Measurements from ENCODE around the gene ANKMY1. TPM values are rescaled to one million over a fixed set of nuclear protein-coding genes. Genes with fewer than 3 reads are reported as not detected.

The ANKMY1 gene
- total RNA-seq, 1 donor from 2014 or later = 28.5 TPM

DNA sequence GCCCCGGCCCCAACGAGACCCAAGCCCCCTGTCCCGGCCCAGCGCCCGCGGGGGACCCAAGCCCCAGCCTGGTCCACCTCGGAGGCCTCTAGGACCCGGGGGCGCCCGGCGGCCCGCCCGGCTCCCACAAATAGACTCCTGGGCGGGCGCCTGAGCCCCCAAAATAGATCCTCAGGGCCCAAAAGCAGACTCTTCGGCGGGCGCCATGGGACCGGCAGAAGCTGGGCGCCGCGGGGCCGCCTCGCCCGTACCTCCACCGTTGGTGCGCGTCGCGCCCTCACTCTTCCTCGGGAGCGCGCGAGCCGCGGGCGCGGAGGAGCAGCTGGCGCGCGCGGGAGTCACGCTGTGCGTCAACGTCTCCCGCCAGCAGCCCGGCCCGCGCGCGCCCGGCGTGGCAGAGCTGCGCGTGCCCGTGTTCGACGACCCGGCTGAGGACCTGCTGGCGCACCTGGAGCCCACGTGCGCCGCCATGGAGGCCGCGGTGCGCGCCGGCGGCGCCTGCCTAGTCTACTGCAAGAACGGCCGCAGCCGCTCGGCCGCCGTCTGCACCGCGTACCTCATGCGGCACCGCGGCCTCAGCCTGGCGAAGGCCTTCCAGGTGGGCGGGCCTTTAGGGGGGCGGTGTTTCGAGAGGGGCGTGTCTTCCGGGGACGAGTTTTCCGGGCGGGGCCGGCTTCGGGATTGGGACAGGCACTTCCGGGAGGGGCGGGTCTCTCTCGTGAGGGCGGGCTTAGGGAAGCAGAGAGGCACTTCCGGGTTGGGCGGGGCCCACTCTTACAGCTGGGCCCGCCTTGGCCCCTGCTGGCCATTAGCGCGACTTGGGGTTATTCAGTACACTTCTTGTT is 2.9 kb upstream of the ANKMY1 start:
- peak; percentile 100 for DNase-seq (ENCODE audit: extremely low spot score, unreplicated experiment)
- H3K9me3 Mint-ChIP-seq (ENCODE audit: unreplicated experiment) = no peaks in the 10 kb centered on the region
- H3K27ac Mint-ChIP-seq (ENCODE audit: unreplicated experiment) = peak overlapping the region; percentile 89
- H3K27me3 Mint-ChIP-seq (ENCODE audit: unreplicated experiment) = no peaks in the 10 kb centered on the region
- H3K4me3 Mint-ChIP-seq (ENCODE audit: unreplicated experiment) = peak overlapping the region; percentile 74
- peaks cover 38% of the 10 kb centered on the region for H3K4me1 Mint-ChIP-seq (ENCODE audit: unreplicated experiment)
- H3K36me3 Mint-ChIP-seq (ENCODE audit: unreplicated experiment) = no peaks in the 10 kb centered on the region
- TF ChIP-seq CTCF (IDR thresholded peaks at IDR 0.05) = peak; percentile 39

DNA sequence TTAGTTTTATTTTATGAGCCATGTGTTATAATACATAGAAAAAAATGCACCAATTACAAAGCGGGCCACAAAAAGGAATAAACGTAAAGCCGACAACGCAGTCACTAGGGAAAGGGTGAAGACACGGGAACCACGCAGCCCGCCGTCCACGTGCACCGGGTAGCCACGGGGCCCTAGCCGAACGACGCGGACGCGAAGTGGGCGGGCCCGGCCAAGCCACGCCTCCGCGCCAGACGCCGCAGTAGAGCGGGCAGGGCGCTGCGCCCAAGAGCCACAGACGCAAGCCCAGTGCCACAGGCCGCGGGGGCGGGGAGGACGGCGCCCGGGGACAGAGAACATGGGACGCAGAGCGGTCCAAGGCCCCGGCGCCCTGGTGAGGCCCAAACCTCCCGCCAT is 2.3 kb upstream of the ANKMY1 start, which contains the start of gene DUSP28:
Gene DUSP28 (plus strand): TSS at position 274 of the 396 bp plus-strand sequence. CDS start 328 bp downstream, outside the sequence.
- peak; percentile 96 for DNase-seq (ENCODE audit: extremely low spot score, unreplicated experiment)
- H3K4me3 Mint-ChIP-seq (ENCODE audit: unreplicated experiment) = peak within 1 kb of the TSS; percentile 74
- no peaks in the 10 kb centered on the region for H3K9me3 Mint-ChIP-seq (ENCODE audit: unreplicated experiment)
- peak within 1 kb of the TSS; percentile 89 for H3K27ac Mint-ChIP-seq (ENCODE audit: unreplicated experiment)
- H3K27me3 Mint-ChIP-seq (ENCODE audit: unreplicated experiment) = no peaks in the 10 kb centered on the region
- peaks cover 36% of the 10 kb centered on the region for H3K4me1 Mint-ChIP-seq (ENCODE audit: unreplicated experiment)
- no peak for TF ChIP-seq CTCF (IDR thresholded peaks at IDR 0.05)
- H3K36me3 Mint-ChIP-seq (ENCODE audit: unreplicated experiment) = no peaks in the 10 kb centered on the region

DNA sequence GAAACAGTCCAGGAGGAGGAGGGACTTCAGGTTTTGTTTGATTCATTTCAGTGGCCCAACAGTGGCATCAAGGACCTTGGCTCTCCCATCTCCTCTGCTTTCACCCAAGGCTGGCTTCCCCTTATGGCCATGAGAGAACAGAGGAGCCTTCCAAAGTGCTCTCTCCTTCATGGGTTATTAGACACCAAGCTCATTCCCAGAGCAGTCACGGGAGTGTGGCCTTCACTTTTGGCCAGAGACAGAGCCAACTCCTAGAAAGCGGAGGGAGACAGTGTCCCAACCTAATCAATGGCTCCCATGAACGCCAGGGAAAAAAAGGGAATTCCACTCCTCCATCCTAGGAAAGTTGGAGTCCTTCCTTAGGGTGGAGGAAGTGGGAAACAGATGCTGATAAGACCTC is 1.5 kb upstream of the ANKMY1 start:
- no peaks in the 10 kb centered on the region for H3K36me3 Mint-ChIP-seq (ENCODE audit: unreplicated experiment)
- no peaks in the 10 kb centered on the region for H3K9me3 Mint-ChIP-seq (ENCODE audit: unreplicated experiment)
- H3K4me1 Mint-ChIP-seq (ENCODE audit: unreplicated experiment) = peaks cover 36% of the 10 kb centered on the region
- no peak for DNase-seq (ENCODE audit: extremely low spot score, unreplicated experiment)
- H3K27me3 Mint-ChIP-seq (ENCODE audit: unreplicated experiment) = no peaks in the 10 kb centered on the region
- H3K27ac Mint-ChIP-seq (ENCODE audit: unreplicated experiment) = no peak overlapping the region
- no peak for TF ChIP-seq CTCF (IDR thresholded peaks at IDR 0.05)
- H3K4me3 Mint-ChIP-seq (ENCODE audit: unreplicated experiment) = peak overlapping the region; percentile 71

DNA sequence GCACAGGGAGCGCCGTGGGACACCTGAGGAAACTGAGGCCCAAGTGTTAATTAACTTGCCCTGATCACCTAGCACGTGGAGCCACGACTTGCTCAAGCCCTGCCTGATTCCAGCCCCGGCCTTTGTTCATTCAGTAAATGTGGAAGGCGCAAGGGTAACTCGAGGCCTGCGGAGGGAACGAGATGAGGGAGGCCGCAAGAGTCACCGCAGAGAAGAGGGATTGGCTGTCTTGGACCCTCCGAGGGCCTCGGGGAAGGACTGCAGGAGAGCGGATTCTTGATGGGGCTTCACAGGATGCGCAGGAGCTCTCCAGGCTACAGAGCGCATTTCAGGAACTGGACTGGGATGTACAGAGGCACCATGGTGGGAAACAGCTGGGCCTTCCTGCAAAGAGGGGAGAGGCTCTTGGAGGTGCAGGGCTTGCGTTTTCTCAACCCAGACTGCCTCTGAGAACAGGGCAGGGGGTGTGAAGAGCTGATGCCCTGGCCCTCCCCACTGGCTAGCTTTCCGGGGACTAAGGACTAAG is 511 bp upstream of the ANKMY1 start:
- Mint-ChIP-seq H3K36me3 (ENCODE audit: unreplicated experiment) (no peaks in the 10 kb centered on the region), H3K4me3 (ENCODE audit: unreplicated experiment) (peak overlapping the region; percentile 32), H3K27me3 (ENCODE audit: unreplicated experiment) (no peaks in the 10 kb centered on the region), H3K9me3 (ENCODE audit: unreplicated experiment) (no peaks in the 10 kb centered on the region), H3K4me1 (ENCODE audit: unreplicated experiment) (peaks cover 33% of the 10 kb centered on the region), H3K27ac (ENCODE audit: unreplicated experiment) (peak overlapping the region; percentile 23)
- DNase-seq (ENCODE audit: extremely low spot score, unreplicated experiment) = no peak
- TF ChIP-seq CTCF (IDR thresholded peaks at IDR 0.05) = no peak

GRCh38 chr2:240557101-240557751 is 562 bp downstream of the ANKMY1 start:
- no peaks in the 10 kb centered on the region for H3K9me3 Mint-ChIP-seq (ENCODE audit: unreplicated experiment)
- H3K4me3 Mint-ChIP-seq (ENCODE audit: unreplicated experiment) = no peak overlapping the region
- H3K27ac Mint-ChIP-seq (ENCODE audit: unreplicated experiment) = no peak overlapping the region
- no peak for TF ChIP-seq CTCF (IDR thresholded peaks at IDR 0.05)
- H3K4me1 Mint-ChIP-seq (ENCODE audit: unreplicated experiment) = peaks cover 32% of the 10 kb centered on the region
- peaks cover under 1% of the 10 kb centered on the region for H3K36me3 Mint-ChIP-seq (ENCODE audit: unreplicated experiment)
- no peaks in the 10 kb centered on the region for H3K27me3 Mint-ChIP-seq (ENCODE audit: unreplicated experiment)
- DNase-seq (ENCODE audit: extremely low spot score, unreplicated experiment) = no peak

All from osteocyte (in vitro differentiated cells).